GM19240 (cell line): ENCODE results near the gene PCK1.

ENCODE experiments used
- DNase-seq: peaks from one replicate; pipeline ENCODE4 v3.0.0; 2011; ENCODE audit warnings: low spot score; ENCODE audit not compliant: insufficient read length

PCK1 gene

GRCh38 chr20:57601211-57601570 is 40.3 kb downstream of the PCK1 start:
- DNase-seq: no peak

GRCh38 chr20:57601737-57602136 is 40.8 kb downstream of the PCK1 start:
- no peak for DNase-seq

GRCh38 chr20:57603120-57603519 is 42.2 kb downstream of the PCK1 start:
- DNase-seq: no peak

GRCh38 chr20:57605045-57605444 is 44.1 kb downstream of the PCK1 start:
- DNase-seq: no peak

- no peak for DNase-seq
These were observed 45.0 kb downstream of the PCK1 start for GRCh38 chr20:57605878-57606277.

GRCh38 chr20:57608516-57608915 is 47.6 kb downstream of the PCK1 start:
- no peak for DNase-seq

GRCh38 chr20:57609086-57609841 is 48.4 kb downstream of the PCK1 start:
- no peak for DNase-seq

- DNase-seq: no peak
These were observed 48.9 kb downstream of the PCK1 start for GRCh38 chr20:57609842-57610167.

- DNase-seq: no peak
These were observed 49.5 kb downstream of the PCK1 start for GRCh38 chr20:57610261-57610952.

- no peak for DNase-seq
These were observed 50.8 kb downstream of the PCK1 start for GRCh38 chr20:57611586-57612311.

- no peak for DNase-seq
These were observed 51.5 kb downstream of the PCK1 start for GRCh38 chr20:57612436-57612835.

GRCh38 chr20:57612916-57613315 is 52.0 kb downstream of the PCK1 start:
- no peak for DNase-seq

- DNase-seq: no peak
These were observed 52.6 kb downstream of the PCK1 start for GRCh38 chr20:57613481-57613921.

- DNase-seq: no peak
These were observed 53.9 kb downstream of the PCK1 start for GRCh38 chr20:57614490-57615444.

- DNase-seq: no peak
These were observed 54.5 kb downstream of the PCK1 start for GRCh38 chr20:57615445-57615811.

- no peak for DNase-seq
These were observed 55.4 kb downstream of the PCK1 start for GRCh38 chr20:57616143-57616951.

- DNase-seq: no peak
These were observed 56.3 kb downstream of the PCK1 start for GRCh38 chr20:57617079-57617795.
